Measurements from ENCODE around the gene STK32C. TPM values are rescaled to one million over a fixed set of nuclear protein-coding genes. Genes with fewer than 3 reads are reported as not detected.

STK32C gene
- total RNA-seq, 4 donors from 2014 or later: 1.3 to 5.6 (median 4.7) TPM

DNA sequence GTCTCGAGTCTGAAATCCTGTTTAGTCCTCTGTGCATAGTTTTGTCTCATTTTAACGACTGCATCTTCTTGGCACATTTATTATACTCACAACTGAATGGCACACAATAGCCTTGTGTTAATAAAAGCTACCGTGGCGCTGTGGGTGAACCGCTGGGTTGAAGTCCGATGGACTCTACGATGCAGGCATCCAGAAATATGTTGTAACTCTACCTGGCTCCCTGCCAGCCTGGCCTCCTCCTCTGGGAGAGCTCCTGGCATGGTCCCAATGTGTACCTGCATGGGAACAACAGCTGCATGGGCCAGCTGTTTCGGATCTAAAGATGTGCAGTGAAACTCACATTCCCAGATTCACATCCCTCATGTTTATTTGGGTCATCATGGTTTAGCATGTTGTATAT is 124.7 kb downstream of the STK32C start:
- no peak overlapping the region for H3K4me3 ChIP-seq
- H3K36me3 ChIP-seq: no peaks in the 10 kb centered on the region
- H3K27ac ChIP-seq: no peak overlapping the region
- no peak for TF ChIP-seq POLR2AphosphoS5 (IDR thresholded peaks at IDR 0.05)
- no peak for TF ChIP-seq POLR2A (IDR thresholded peaks at IDR 0.05)
- TF ChIP-seq, protein P1, sequence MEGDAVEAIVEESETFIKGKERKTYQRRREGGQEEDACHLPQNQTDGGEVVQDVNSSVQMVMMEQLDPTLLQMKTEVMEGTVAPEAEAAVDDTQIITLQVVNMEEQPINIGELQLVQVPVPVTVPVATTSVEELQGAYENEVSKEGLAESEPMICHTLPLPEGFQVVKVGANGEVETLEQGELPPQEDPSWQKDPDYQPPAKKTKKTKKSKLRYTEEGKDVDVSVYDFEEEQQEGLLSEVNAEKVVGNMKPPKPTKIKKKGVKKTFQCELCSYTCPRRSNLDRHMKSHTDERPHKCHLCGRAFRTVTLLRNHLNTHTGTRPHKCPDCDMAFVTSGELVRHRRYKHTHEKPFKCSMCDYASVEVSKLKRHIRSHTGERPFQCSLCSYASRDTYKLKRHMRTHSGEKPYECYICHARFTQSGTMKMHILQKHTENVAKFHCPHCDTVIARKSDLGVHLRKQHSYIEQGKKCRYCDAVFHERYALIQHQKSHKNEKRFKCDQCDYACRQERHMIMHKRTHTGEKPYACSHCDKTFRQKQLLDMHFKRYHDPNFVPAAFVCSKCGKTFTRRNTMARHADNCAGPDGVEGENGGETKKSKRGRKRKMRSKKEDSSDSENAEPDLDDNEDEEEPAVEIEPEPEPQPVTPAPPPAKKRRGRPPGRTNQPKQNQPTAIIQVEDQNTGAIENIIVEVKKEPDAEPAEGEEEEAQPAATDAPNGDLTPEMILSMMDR (IDR thresholded peaks at IDR 0.05): no peak
- no peak for TF ChIP-seq EP300 (IDR thresholded peaks at IDR 0.05)
- peaks cover 40% of the 10 kb centered on the region for H3K4me1 ChIP-seq
- H3K9me3 ChIP-seq: no peaks in the 10 kb centered on the region
- no peak for DNase-seq (ENCODE audit: low spot score in 2 of 2)
- H3K27me3 ChIP-seq: peaks cover 70% of the 10 kb centered on the region
- 45% methylated on average over 8 of the region's 8 CpGs for WGBS

DNA sequence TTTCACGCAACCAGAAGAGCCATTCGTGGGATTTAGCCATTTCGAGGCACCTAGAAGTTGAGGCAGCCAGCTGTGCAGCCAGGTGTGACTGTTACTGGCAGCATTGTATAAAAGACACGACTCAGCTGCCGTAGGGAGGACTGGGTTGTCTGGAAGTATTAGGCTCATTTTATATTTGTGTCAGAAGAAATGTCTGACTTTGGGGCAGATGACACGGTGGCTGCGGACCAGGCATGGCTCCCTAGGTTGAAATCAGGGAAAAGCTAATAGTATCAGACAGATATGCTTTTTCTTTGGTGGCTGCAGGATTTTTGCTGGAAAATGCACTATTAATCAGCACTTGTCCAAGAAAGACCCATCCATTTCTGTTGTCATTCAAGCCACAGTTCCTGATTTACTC is 125.2 kb downstream of the STK32C start:
- H3K4me1 ChIP-seq: peaks cover 36% of the 10 kb centered on the region
- no peaks in the 10 kb centered on the region for H3K36me3 ChIP-seq
- H3K4me3 ChIP-seq: no peak overlapping the region
- TF ChIP-seq, protein P1 (IDR thresholded peaks at IDR 0.05): no peak
- no peak for TF ChIP-seq POLR2AphosphoS5 (IDR thresholded peaks at IDR 0.05)
- no peak for TF ChIP-seq POLR2A (IDR thresholded peaks at IDR 0.05)
- TF ChIP-seq EP300 (IDR thresholded peaks at IDR 0.05): no peak
- DNase-seq (ENCODE audit: low spot score in 2 of 2): no peak
- no peak overlapping the region for H3K27ac ChIP-seq
- peaks cover 65% of the 10 kb centered on the region for H3K27me3 ChIP-seq
- H3K9me3 ChIP-seq: no peaks in the 10 kb centered on the region
- 59% methylated on average over 6 of the region's 7 CpGs for WGBS

DNA sequence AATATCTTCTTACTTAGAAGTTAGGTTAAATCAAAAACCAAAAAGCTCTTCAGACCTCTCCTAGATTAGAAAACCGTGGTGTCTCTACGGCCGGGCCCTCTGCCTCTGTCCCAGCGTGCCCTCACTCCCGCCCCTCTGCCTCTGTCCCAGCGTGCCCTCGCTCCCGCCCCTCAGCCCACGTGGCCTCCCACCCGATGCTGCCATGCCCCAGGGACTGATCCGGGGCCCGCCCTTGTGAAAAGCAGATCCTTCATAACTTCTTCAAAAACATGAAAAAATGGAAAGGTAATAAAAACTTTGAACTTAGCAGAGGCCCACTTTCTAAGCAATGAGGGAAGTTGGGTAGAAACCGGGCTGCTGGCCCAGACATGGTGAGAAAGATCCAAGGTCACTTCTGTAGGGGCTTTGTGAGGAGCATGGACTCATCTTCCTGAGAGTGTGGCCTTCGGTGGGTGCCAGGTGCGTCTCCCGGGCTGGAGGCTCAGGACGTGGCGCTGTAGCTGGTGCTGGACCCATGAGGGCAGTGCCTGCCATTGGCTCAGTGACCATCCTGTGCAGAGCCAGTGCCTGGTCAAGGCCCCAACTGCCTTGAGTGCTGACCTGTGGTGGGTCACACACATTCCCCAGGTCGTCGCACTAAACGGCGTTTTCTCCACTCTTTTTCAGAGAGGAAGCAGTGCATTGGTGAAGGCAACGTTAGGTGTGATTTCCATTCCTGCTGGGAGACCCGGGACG is 125.9 kb downstream of the STK32C start:
- Histone ChIP-seq H3K4me1 (peaks cover 28% of the 10 kb centered on the region), H3K9me3 (no peaks in the 10 kb centered on the region), H3K36me3 (no peaks in the 10 kb centered on the region), H3K27ac (no peak overlapping the region), H3K4me3 (no peak overlapping the region), H3K27me3 (peaks cover 62% of the 10 kb centered on the region)
- 67% methylated on average over 24 of the region's 25 CpGs for WGBS
- no peak for DNase-seq (ENCODE audit: low spot score in 2 of 2)
- TF ChIP-seq POLR2AphosphoS5 (IDR thresholded peaks at IDR 0.05): no peak
- no peak for TF ChIP-seq POLR2A (IDR thresholded peaks at IDR 0.05)
- TF ChIP-seq, protein P1 (IDR thresholded peaks at IDR 0.05): no peak
- no peak for TF ChIP-seq EP300 (IDR thresholded peaks at IDR 0.05)

DNA sequence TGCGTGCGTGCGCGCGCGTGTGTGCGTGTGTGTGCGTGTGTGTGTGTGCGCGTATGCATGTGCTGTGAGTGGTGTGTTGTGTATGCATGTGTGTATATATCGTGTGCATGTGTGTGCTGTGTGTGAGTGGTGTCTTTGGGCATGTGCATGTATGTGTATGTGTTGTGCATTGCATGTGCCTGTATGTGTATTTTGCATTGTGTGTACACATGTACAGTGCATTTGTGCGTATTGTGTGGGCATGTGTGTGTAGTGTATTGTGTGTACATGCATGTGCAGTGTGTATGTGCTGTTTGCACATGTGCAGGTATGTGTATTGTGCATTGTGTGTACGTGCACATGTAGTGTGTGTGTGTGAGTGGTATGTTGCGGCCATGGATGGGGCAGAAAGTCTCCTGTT is 127.0 kb downstream of the STK32C start:
- H3K36me3 ChIP-seq: no peaks in the 10 kb centered on the region
- TF ChIP-seq POLR2AphosphoS5 (IDR thresholded peaks at IDR 0.05): no peak
- TF ChIP-seq, protein P1 (IDR thresholded peaks at IDR 0.05): no peak
- 59% methylated on average over 12 of the region's 14 CpGs for WGBS
- no peak overlapping the region for H3K4me3 ChIP-seq
- DNase-seq (ENCODE audit: low spot score in 2 of 2): no peak
- peaks cover 58% of the 10 kb centered on the region for H3K27me3 ChIP-seq
- no peaks in the 10 kb centered on the region for H3K9me3 ChIP-seq
- peaks cover 17% of the 10 kb centered on the region for H3K4me1 ChIP-seq
- H3K27ac ChIP-seq: no peak overlapping the region

DNA sequence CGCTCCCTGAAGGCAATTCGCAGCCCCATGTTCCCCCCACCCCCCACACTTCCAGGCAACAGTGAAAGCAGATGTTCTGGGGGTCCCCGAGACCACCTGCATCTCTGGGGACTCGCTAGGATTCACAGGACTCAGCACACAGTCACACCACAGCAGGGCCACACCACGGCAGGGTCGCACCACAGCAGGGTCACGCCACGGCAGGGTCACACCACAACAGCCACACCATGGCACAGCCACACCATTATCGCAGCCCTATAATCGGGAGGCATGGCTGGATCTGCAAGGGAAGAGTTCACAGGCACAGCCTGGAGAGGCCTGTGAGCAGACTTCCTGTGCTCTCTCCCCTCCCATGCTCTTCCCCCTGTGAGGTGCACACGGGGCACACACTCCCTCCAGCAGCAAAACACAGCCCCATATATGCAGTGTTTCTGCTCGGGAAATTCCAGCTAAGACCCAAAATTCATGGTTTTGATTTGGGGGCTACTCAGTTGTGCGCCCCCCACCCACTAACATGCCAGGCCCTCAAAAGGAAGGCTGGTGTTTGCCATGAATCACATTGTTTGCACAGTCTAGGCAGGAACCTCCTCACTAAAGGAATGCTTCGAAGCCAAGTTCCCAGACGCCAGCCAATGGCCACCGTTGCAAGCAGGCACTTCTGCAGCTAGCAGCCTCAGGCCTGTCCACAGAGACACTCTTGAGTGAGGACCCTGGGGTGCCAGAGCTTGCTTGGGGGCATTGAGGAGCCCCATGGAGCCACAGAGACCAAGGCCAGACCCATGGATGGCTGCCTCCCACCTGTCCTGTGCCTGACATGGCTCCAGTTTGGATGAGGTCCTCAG is 128.0 kb downstream of the STK32C start:
- Histone ChIP-seq H3K4me1 (peaks cover 7% of the 10 kb centered on the region), H3K9me3 (no peaks in the 10 kb centered on the region), H3K27ac (no peak overlapping the region), H3K27me3 (peaks cover 55% of the 10 kb centered on the region), H3K4me3 (no peak overlapping the region), H3K36me3 (no peaks in the 10 kb centered on the region)
- DNase-seq (ENCODE audit: low spot score in 2 of 2): no peak
- TF ChIP-seq POLR2AphosphoS5 (IDR thresholded peaks at IDR 0.05): no peak
- no peak for TF ChIP-seq EP300 (IDR thresholded peaks at IDR 0.05)
- TF ChIP-seq POLR2A (IDR thresholded peaks at IDR 0.05): no peak
- TF ChIP-seq, protein P1 (IDR thresholded peaks at IDR 0.05): no peak
- WGBS: 83% methylated on average over 12 of the region's 16 CpGs

Data from suprapubic skin (tissue), 4 donors.